GM18867 (cell line): ENCODE measurements around the gene RBL2.

Experiments
- ATAC-seq: cut with Tn5 transposase; IDR thresholded peaks from one replicate; pipeline ENCODE4 v1.9.1; 2021; ENCODE audit warnings: mild to moderate bottlenecking, moderate library complexity; ENCODE audit not compliant: unreplicated experiment

RBL2 gene

GRCh38 chr16:53446090-53446489, 11.8 kb downstream of the RBL2 start:
- no peak for ATAC-seq

DNA sequence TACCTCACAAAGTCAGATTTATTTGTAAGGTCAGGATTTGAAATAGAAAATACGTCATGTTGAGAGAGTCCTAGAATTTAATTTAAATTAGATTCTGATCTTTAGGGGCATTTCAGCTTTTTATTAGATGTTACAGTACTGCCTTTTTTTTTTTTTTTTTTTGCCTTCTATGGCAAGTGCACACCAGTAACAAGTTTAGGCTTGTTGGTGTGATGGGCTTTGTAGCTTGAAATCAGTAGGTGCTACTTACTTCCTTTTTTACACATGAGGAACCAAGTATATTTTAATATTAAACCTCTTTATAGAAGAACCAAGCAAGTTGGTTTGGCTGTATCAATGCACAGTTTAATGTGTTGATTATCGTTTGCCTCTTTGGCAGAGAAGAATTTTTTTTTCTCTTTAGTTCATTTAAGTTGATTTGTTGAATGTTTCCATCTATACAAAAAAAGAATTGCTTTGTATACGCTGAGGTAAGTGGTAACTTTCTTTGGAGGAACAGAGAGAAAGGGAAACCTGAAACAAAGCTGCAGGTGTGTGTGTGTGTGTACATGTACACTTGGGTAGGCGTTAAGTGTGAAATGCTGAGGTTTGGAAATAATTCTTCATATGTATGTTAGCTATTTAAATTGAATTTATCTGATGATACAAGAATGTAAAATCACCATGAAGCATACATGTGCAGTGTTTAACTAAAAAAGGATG, 15.7 kb downstream of the RBL2 start:
- peak; percentile 62 for ATAC-seq

- ATAC-seq = no peak
These were observed 19.7 kb downstream of the RBL2 start for GRCh38 chr16:53453928-53454327.

- no peak for ATAC-seq
These were observed 22.4 kb downstream of the RBL2 start for GRCh38 chr16:53456625-53457024.

GRCh38 chr16:53457670-53458069, 23.4 kb downstream of the RBL2 start:
- ATAC-seq = peak; percentile 100

DNA sequence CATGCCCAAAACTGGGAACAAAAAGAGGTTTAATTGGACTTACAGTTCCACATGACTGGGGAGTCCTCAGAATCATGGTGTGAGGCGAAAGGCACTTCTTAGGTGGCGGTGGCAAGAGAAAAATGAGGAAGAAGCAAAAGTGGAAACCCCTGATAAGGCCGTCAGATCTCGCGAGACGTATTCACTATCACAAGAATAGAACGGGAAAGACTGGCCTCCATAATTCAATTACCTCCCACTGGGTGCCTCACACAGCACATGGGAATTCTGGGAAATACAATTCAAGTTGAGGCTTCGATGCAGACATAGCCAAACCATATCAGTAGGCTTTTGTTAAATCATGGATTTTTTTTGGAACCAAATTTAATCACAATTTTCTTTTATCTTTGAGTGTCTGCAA, 24.4 kb downstream of the RBL2 start:
- no peak for ATAC-seq

- ATAC-seq = no peak
These were observed 31.5 kb downstream of the RBL2 start for GRCh38 chr16:53465606-53466280.

DNA sequence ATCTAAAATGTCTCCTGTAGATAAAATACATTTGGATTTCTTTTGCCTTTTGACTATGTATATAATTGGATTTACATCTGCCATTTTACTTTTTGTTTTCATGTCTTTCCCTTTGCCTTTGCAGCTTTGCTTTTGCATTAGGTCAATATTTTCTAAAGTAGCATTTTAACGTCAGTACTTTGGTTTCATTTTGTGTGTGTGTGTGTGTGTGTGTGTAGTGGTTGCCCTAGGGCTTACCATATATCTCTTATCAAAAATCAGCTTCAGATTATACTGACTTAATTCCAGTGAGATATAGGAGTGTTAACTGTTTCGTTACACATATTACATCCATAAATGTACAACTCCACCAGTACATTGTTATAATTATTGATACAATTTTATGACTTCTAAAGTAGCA, 42.6 kb downstream of the RBL2 start:
- ATAC-seq = no peak

- no peak for ATAC-seq
These were observed 44.7 kb downstream of the RBL2 start for GRCh38 chr16:53478965-53479364.

- no peak for ATAC-seq
These were observed 46.1 kb downstream of the RBL2 start for GRCh38 chr16:53480394-53480793.

- ATAC-seq = no peak
These were observed 47.9 kb downstream of the RBL2 start for GRCh38 chr16:53482123-53482522.

GRCh38 chr16:53484542-53484941, 50.3 kb downstream of the RBL2 start:
- ATAC-seq = no peak

DNA sequence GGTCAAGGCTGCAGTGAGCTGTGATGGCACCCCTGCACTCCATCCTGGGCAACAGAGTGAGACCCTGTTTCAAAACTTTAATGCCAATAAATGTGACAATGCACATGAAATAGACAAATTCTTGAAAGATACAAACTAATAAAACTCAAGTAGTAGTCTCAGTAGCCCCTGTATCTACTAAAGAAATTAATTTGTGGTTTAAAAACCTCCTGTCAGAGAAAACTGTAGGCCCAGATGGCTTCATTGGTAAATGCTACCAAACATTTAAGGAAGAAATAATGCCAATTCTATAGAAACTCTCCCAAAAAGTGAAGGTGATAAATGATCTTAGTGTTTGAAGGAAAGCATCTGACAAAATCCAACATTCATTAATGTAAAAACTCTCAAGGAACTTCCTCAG, 52.0 kb downstream of the RBL2 start:
- ATAC-seq = no peak

GRCh38 chr16:53489755-53490154, 55.5 kb downstream of the RBL2 start:
- no peak for ATAC-seq

- no peak for ATAC-seq
These were observed 58.2 kb downstream of the RBL2 start for GRCh38 chr16:53492503-53492902.

DNA sequence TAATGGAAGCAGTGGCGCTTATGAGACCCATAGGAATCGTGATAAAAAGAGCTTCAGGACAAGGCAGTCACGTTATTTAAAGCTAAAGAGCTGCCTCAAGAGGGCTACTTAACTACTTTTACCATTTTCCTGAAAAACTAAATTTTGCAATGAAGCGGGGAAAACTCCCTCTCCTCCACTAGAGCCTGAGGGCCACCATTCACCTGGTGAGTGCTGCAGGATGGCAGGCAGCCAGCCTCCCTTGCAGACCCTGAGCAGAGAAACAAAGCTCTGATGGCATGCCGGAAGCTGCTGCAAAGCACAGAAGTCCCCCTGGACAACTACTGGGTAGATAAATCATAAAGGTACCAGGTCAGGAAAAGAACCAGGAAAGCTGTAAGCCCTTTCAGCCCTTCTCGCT, 60.4 kb downstream of the RBL2 start:
- no peak for ATAC-seq

DNA sequence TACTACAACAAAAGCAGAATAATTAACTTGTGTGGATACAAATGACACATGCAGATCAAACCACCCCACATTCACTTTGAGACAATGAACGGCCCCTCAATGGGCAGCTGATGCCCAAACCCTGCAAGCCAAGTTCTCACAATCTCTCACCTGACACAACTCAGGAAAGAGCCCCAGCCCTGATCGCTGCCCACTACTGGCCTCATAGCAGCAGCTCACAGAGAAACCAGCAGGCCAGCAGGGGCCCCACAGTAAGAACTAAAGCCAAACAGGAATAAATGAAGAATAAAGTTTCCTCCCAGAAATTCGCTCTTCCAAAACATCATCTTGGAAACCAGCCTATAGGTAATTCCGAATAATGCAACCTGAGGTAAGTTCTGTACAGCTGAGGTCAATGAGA, 61.1 kb downstream of the RBL2 start:
- no peak for ATAC-seq

GRCh38 chr16:53498984-53499383, 64.7 kb downstream of the RBL2 start:
- no peak for ATAC-seq

DNA sequence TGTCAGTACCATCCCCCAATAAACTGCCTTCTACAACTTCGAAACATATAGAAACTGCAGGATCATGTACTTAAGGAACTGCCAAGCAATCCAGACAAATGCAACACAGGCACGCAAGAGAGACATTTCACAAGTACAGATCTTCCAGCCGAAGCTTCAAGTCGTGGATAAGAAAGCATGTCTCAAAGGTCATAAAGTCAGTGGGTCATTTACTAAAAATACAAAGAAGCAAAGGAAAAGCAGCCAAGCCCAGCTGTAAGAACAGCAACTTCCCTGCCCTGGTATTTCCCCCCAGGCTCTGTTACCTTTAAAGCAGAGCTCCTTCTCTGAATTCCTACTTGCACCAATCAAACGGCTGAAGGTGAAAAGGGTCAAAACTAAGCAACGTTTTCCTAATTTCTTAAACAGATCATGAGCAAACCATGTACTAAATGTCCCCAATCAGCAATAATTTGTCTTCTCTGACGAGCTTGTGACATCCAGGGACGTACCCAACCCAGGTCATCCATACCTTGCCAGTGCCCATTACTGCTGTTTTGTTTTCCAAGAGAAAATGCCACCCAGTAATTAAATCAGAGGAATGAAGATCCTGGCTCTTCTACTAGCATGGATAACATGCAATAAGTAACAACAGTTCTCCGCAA, 67.1 kb downstream of the RBL2 start:
- no peak for ATAC-seq

DNA sequence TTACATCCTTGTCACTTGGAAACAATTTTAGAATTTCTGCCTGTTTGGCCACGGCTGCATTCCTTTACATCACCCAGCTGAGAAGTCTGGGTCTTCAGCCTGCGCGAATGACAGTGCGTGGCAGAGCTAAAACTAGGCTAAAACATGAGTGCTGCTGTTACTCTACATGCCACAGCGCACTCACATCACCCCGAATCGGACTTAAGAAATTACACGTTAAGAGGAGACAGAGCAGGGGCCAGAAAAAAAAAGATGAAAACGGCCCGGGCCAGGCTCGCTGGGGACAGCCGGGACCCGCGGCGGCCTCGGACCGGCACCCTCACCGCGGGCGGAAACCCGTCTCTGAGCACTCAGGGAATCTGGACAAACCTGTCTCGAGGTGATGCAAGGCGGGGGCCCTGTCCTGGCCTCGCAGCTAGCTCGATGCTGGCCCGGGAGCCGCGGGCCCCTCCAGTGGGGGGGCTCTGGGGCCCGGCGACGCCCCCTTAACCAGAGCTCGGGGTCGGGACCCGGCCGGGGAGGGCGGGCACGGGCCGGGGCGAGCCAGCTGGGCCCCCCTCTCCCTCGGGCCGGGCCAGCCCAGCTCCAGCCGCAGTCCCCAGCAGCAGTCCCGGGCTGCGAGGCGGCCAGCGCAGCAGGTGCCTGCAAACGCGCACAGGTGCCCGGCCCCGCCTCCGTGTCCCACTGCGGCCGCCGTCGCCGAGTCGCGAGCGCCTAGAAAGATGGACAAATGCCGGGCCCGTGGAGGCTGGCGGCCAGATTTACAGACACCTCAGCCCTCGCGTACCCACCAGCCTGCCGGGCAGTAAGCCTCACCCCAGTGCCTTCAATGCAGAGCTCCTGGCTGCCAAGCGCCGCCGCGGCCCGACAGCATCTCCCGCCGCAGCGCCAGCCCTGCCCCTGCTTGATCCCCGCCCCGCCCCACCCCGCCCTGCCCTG, 68.3 kb downstream of the RBL2 start, which contains the start of gene AKTIP:
AKTIP (minus strand) TSS at position 879 of the 939 bp plus-strand sequence. CDS start 2,950 bp downstream, outside the sequence.
- ATAC-seq = peak; percentile 31
